Smooth muscle cell (in vitro differentiated cells): ENCODE data around the gene CFL2. TPM values are rescaled to one million over a fixed set of nuclear protein-coding genes. Genes with fewer than 3 reads are reported as not detected.
"Not testable (repeated sequence)": the region's sequence is repeated elsewhere in the genome, so short reads cannot be mapped to it uniquely, and the experiment has no call there.

ENCODE experiments used
- DNase-seq: peaks from one replicate; lab custom pipeline; 2025; ENCODE audit not compliant: unreplicated experiment; lab: John Stamatoyannopoulos, UW
- H2AFZ ChIP-seq: fragments of 200-600 bp; sonication (generic); 2 replicates; pipeline ENCODE4 v1.6.0; 2016; ENCODE audit warnings: antibody characterized with exemption, low read depth, mild to moderate bottlenecking
- H3F3A ChIP-seq: fragments of 200-600 bp; sonication (generic); 2 replicates; pipeline ENCODE4 v1.6.0; 2017; ENCODE audit warnings: antibody characterized with exemption, low read depth
- H3K27ac ChIP-seq: fragments of 200-600 bp; sonication (generic); 2 replicates; pipeline ENCODE4 v1.5.1; 2016; ENCODE audit warnings: low read depth, mild to moderate bottlenecking
- H3K27me3 ChIP-seq: fragments of 200-600 bp; sonication (generic); 2 replicates; pipeline ENCODE4 v1.6.1; 2016; ENCODE audit warnings: low read depth, mild to moderate bottlenecking
- H3K36me3 ChIP-seq: fragments of 200-600 bp; sonication (generic); 2 replicates; pipeline ENCODE4 v1.5.1; 2016; ENCODE audit warnings: low read depth
- H3K4me1 ChIP-seq: fragments of 200-600 bp; sonication (generic); 2 replicates; pipeline ENCODE4 v1.5.1; 2016; ENCODE audit warnings: low read depth
- H3K4me2 ChIP-seq: fragments of 200-600 bp; sonication (generic); 2 replicates; pipeline ENCODE4 v1.6.0; 2016; ENCODE audit warnings: mild to moderate bottlenecking
- H3K4me3 ChIP-seq: fragments of 200-600 bp; sonication (generic); 2 replicates; pipeline ENCODE4 v1.5.1; 2016; ENCODE audit warnings: mild to moderate bottlenecking
- H3K79me2 ChIP-seq: fragments of 200-600 bp; sonication (generic); 2 replicates; pipeline ENCODE4 v1.6.0; 2016; ENCODE audit warnings: low read depth, mild to moderate bottlenecking
- H3K9ac ChIP-seq: fragments of 200-600 bp; sonication (generic); 2 replicates; pipeline ENCODE4 v1.6.0; 2016; ENCODE audit warnings: low read depth
- H3K9me3 ChIP-seq: fragments of 200-600 bp; sonication (generic); replicated peaks from 2 replicates; pipeline ENCODE4 v1.5.1; 2016; ENCODE audit warnings: low read depth
- H4K20me1 ChIP-seq: fragments of 200-600 bp; sonication (generic); 2 replicates; pipeline ENCODE4 v1.6.0; 2016; ENCODE audit warnings: low read depth
- whole genome bisulfite sequencing: methylation state at CpG from one replicate; pipeline ENCODE4 v1.1.7; 2016; ENCODE audit warnings: low lambda C conversion rate; 5-methylcytosine and 5-hydroxymethylcytosine counted together
- polyA plus RNA-seq: library from polyadenylated mRNA; unstranded; fragments of >200 nt; fragmentation: Nextera tagmentation; extraction: Ambion mirVana; gene quantifications from 2 replicates; pipeline ENCODE4 v1.2.1, GENCODE V29; 2016
- total RNA-seq: library from RNA; depleted of rRNA; stranded (reverse); fragments of >200 nt; gene quantifications from 2 replicates; pipeline ENCODE4 v1.2.3, GENCODE V29; 2014
- TF ChIP-seq, protein P1 (sequence below): fragments of 200-600 bp; sonication (generic); IDR thresholded peaks from 2 replicates; pipeline ENCODE4 v1.5.1; 2017; ENCODE audit warnings: borderline replicate concordance, mild to moderate bottlenecking, antibody characterized with exemption; ENCODE audit not compliant: insufficient read depth, poor library complexity, severe bottlenecking

Gene CFL2
- total and polyA plus RNA-seq, 2 experiments from 2014 or later: 64.5 to 71.7 TPM

DNA sequence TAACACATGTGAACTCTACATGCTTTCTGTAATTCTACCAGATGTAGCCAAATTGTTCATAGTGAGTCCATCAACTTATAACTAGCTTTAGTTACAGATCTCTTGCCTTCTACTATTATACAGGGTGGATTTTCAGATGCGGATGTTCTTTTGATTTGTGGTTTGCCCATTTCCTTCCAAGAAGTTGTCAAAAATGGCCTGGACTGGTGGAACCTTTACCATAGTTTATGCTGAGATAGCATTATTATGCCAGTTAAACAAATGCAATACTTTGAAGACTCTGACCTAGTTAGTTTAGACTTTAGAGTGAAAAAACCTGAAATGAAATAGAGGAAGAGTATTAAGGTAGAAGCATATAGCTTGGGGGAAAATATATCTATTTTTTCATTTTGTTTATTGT, 27.4 kb upstream of the CFL2 start:
- TF ChIP-seq, protein P1, sequence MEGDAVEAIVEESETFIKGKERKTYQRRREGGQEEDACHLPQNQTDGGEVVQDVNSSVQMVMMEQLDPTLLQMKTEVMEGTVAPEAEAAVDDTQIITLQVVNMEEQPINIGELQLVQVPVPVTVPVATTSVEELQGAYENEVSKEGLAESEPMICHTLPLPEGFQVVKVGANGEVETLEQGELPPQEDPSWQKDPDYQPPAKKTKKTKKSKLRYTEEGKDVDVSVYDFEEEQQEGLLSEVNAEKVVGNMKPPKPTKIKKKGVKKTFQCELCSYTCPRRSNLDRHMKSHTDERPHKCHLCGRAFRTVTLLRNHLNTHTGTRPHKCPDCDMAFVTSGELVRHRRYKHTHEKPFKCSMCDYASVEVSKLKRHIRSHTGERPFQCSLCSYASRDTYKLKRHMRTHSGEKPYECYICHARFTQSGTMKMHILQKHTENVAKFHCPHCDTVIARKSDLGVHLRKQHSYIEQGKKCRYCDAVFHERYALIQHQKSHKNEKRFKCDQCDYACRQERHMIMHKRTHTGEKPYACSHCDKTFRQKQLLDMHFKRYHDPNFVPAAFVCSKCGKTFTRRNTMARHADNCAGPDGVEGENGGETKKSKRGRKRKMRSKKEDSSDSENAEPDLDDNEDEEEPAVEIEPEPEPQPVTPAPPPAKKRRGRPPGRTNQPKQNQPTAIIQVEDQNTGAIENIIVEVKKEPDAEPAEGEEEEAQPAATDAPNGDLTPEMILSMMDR: no peak
- H3K27ac ChIP-seq: no peak overlapping the region

DNA sequence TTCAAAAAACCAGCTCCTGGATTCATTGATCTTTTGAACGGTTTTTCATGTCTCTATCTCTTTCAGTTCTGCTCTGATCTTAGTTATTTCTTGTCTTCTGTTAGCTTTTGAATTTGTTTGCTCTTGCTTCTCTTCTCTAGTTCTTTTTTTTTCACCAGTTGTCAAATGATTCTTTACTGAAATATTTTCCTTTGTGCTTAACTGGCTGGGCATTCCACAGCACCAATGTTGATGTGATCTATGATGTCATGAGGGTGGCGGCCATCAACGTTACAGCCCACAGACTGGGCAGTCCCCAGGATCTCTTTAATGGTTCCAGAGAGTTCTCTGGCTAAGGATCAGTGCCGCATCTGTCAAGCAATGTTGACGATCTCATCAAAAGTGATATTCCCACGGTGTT, 25.7 kb upstream of the CFL2 start:
- not testable (repeated sequence) for H3K27ac ChIP-seq, H3K4me2 ChIP-seq, H3K9ac ChIP-seq, H3K4me3 ChIP-seq, H4K20me1 ChIP-seq, H3K27me3 ChIP-seq, H3K4me1 ChIP-seq, H3K79me2 ChIP-seq, H2AFZ ChIP-seq, H3F3A ChIP-seq, H3K36me3 ChIP-seq, DNase-seq, H3K9me3 ChIP-seq
- 87% methylated on average over 6 of the region's 6 CpGs for WGBS

More for the DNA sequence above, 27.4 kb upstream of the CFL2 start:
- Histone ChIP-seq H3K4me2 (no peak overlapping the region), H3K36me3 (no peaks in the 10 kb centered on the region), H3K4me3 (no peak overlapping the region), H4K20me1 (no peaks in the 10 kb centered on the region), H3F3A (no peaks in the 10 kb centered on the region), H3K79me2 (no peaks in the 10 kb centered on the region), H3K9ac (no peak overlapping the region), H3K27me3 (no peaks in the 10 kb centered on the region), H3K4me1 (no peaks in the 10 kb centered on the region), H3K9me3 (no peaks in the 10 kb centered on the region), H2AFZ (no peak overlapping the region)
- 97% methylated on average over 1 of the region's 1 CpG for whole genome bisulfite sequencing
- no peak for DNase-seq

DNA sequence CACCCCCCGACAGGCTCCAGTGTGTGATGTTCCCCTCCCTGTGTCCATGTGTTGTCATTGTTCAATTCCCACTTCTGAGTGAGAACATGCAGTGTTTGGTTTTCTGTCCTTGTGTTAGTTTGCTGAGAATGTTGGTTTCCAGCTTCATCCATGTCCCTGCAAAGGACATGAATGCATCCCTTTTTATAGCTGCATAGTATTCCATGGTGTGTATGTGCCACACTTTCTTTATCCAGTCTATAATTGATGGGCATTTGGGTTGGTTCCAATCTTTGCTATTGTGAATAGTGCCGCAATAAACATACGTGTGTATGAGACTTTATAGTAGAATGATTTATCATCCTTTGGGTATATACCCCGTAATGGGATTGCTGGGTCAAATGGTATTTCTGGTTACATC, 22.7 kb upstream of the CFL2 start:
- DNase-seq, H3F3A ChIP-seq, H3K9me3 ChIP-seq, H4K20me1 ChIP-seq, H2AFZ ChIP-seq, H3K27me3 ChIP-seq, H3K36me3 ChIP-seq, H3K4me1 ChIP-seq, H3K9ac ChIP-seq, H3K4me3 ChIP-seq, H3K4me2 ChIP-seq, H3K27ac ChIP-seq, H3K79me2 ChIP-seq: not testable (repeated sequence)
- WGBS: 97% methylated on average over 4 of the region's 4 CpGs

DNA sequence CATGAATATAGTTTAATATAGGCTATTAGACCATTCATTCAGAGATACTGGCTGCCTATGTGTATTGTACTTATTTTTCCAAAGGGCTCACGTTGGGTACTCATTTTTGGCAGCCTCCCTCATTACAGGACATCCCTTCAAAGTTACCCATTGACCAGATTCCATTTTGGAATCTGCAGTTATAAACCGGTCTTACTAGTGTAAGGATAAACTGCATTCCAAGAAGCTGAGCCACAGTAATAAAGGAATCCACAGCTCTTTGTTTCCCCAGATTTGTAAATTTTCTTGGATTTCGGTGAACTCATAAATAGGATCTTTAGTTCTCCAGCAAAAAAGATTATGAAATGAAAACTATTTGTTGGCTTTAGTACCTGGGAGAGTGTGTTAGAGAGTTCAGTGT, 18.9 kb upstream of the CFL2 start:
- no peaks in the 10 kb centered on the region for H3K79me2 ChIP-seq
- peak overlapping the region; percentile 31 for H3K4me2 ChIP-seq
- H3K27ac ChIP-seq: peak overlapping the region; percentile 28
- no peaks in the 10 kb centered on the region for H4K20me1 ChIP-seq
- DNase-seq: no peak
- TF ChIP-seq, protein P1: no peak
- no peaks in the 10 kb centered on the region for H3K4me1 ChIP-seq
- no peak overlapping the region for H3K9ac ChIP-seq
- no peaks in the 10 kb centered on the region for H3K9me3 ChIP-seq
- no peaks in the 10 kb centered on the region for H3K36me3 ChIP-seq
- no peaks in the 10 kb centered on the region for H3K27me3 ChIP-seq
- H3F3A ChIP-seq: no peaks in the 10 kb centered on the region
- no peak overlapping the region for H2AFZ ChIP-seq
- 20% methylated on average over 3 of the region's 3 CpGs for WGBS
- no peak overlapping the region for H3K4me3 ChIP-seq

DNA sequence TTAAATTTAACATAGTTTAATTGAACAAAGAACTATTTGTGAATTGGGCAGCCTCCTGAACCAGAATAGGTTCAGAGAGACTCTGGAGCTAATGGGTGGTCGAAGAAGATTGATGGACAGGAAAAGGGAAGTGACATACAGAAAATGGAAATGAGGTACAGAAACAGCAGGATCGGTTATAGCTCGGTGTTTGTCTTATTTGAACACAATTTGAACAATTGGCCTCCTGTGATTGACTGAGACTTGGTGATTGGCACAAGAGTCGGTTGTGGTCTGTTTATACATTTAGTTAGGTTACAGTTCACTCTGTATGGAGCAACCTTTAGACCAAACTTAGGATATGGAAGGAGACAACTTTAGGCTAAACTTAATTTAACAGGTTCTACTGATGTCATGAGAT, 18.4 kb upstream of the CFL2 start:
- no peak for DNase-seq
- Histone ChIP-seq H2AFZ (no peak overlapping the region), H3K27ac (no peak overlapping the region), H3K9me3 (no peaks in the 10 kb centered on the region), H3K27me3 (no peaks in the 10 kb centered on the region), H3K4me2 (peak overlapping the region; percentile 31), H4K20me1 (no peaks in the 10 kb centered on the region), H3K4me3 (no peak overlapping the region), H3K9ac (no peak overlapping the region), H3K79me2 (no peaks in the 10 kb centered on the region), H3K36me3 (no peaks in the 10 kb centered on the region), H3K4me1 (no peaks in the 10 kb centered on the region), H3F3A (no peaks in the 10 kb centered on the region)
- WGBS: 87% methylated on average over 4 of the region's 4 CpGs
- TF ChIP-seq, protein P1: no peak
